Measurements from ENCODE around the gene HEATR5B.

GRCh38 chr2:36975306-36975705 is 108.9 kb downstream of the HEATR5B start:
- no peak for TF ChIP-seq GATA2 (IDR thresholded peaks at IDR 0.05; ENCODE audit: low read depth, low read length)
- no peak for TF ChIP-seq GATA3 (IDR thresholded peaks at IDR 0.05; ENCODE audit: low read depth, low read length)
